Posterior cingulate gyrus (tissue), 11 donors: ENCODE measurements around the gene ITGB1.
"Not testable (repeated sequence)": the region's sequence is repeated elsewhere in the genome, so short reads cannot be mapped to it uniquely, and the experiment has no call there.

Experiments
- DNase-seq, 10 donors: peaks; one replicate each; pipeline versions ENCODE4 v3.0.0 to v3.0.0-alpha.2; 2020 to 2021; ENCODE audit warnings: mixed read lengths in 3 of 10
- intact Hi-C: fragments of 100-400 bp; cut with DNase I; formaldehyde crosslinking; loops from one replicate; pipeline ENCODE4 v1.15.1; 2023

Gene ITGB1

DNA sequence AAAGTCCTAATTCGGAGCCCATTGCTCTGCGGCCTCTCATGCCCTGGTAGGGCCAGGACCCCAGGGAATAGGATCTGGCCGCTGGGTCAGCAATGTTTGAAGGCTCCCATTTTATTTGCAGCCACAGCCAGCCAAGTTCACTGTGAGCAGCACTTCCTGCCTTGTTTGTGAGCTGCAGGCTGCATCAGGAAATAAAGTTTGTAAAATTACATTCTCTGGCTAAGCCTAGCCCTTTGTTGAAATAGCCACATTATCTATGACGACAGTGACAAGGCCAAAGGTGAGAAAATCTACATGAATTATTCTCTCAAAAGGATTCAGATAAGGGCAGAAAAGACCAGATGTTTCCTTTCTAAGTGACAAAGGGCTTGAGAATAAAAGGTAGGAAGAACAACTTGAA lies 23.7 kb upstream of the ITGB1 start:
- intact Hi-C loops = no loop called here
- DNase-seq = no peak

DNA sequence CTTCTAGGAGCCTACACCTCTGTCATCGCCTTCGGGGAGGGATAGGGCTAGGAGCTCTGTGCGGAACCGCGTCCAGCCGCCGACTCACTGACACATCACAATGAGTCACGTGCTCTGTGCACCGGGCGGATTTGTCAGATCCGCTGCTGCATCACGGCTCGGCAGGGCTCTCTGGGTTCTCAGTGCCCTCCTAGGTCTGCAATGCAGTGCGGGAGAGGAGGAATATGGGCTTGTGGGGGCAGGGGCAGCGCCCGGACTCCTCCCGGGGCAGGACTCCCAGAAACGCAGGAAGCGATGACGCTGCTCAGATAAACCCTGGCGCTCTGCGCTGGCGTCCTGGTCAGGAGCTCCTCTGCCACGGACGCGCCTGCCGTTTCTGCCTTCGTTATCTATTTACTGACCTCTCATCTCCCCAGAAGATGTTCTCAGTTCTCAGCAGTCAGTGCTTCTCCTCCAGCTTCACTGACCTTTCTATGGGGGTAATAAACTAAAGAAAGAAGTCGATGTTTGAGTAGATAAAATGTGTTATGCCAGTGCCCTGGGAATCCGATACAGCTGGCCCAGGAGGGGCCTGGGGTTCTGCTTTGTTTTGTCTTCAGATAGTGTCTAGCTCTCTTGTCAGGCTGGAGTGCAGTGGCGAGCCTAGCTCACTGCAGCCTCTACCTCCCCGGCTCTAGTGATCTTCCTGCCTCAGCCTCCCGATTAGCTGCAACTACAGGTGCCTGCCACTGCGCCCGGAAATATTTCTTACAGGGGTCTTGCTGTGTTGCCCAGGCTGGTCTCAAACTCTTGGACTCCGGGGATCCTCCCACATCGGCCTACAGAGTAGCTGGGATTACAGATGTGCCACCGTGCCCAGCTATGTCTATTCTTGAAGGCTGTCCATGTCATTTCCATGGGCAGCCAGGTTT lies 22.8 kb upstream of the ITGB1 start:
- intact Hi-C loops = no loop called here
- DNase-seq = peak; percentile 69 to 98 (median 91)

DNA sequence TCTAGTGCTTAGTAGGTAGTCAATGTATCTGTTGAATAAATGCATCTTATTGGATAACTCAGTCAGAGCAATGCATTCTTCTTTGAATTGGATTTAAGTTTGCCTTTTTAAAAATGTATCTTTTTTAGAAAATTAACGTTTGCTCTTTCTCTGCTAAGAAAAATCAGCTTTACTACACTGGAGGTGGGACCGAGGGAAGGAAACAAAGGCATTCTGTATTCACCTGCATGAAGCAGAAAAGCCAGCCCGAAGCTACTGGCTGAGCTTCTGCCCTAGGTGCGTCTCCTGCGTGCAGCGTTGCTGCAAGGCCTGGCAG lies 22.2 kb upstream of the ITGB1 start:
- intact Hi-C loops = no loop called here

DNA sequence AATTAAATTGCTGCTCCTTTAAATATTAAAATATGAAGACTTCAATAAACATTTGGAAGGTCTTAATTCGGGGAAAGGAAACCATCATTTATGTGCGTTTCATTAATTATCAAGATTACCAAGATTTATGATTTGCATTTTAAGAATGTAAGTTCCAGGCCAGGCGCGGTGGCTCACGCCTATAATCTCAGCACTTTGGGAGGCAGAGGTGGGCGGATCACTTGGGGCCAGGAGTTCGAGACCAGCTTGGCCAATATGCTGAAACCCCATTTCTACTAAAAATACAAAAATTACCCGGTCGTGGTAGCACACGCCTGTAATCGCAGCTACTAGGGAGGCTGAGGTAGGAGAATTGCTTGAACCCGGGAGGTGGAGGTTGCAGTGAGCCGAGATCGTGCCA lies 21.7 kb upstream of the ITGB1 start:
- intact Hi-C loops, DNase-seq: not testable (repeated sequence)

More for the DNA sequence above, 22.2 kb upstream of the ITGB1 start:
- no peak for DNase-seq

DNA sequence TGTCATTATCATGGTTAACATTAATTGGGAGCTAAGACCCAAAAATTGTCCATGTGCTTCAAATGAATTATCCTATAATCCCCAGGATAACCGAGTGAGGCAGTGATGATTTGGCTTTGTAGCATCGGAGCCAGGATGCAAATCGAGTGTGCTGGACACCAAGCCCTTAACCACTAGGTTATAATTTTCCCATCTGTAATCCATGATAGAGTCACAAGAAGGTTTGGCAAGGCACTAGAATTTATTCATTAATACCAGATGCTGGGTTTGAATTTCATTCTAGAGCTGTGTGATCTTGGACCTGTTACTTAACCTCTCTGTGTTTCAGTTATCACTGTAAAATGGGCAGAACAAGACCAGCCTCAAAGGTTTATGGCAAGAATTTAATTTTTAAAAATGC lies 21.0 kb upstream of the ITGB1 start:
- intact Hi-C loops = no loop called here
- DNase-seq = no peak

DNA sequence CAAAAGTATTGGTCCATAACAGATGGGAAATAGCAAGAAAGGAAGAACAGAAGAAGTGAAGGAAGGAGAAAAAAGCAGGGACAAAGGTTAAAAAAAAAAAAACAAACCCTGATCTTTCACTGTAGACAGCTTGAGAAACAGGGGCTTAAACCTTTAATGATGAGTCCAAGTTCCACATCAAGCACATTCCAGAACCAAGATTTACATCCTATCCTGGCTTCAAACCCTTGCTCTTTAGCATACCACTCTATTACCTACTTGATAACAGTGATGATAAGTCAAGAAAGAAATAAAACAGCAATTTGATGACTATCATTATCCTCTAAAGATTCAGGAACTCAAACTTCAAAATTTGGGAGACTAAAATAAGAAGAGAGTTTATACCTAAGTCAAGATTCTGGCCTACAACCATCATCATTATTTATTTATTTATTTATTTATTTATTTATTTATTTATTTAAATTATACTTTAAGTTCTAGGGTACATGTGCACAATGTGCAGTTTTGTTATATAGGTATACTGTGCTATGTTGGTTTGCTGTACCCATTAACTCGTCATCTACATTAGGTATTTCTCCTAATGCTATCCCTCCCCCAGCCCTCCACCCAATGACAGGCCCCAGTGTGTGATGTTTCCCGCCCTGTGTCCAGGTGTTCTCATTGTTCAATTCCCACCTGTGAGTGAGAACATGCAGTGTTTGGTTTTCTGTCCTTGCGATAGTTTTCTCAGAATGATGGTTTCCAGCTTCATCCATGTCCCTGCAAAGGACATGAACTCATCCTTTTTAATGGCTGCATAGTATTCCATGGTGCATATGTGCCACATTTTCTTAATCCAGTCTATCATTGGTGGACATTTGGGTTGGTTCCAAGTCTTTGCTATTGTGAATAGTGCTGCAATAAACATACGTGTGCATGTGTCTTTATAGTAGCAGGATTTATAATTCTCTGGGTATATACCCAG lies 20.1 kb upstream of the ITGB1 start:
- intact Hi-C loops = not testable (repeated sequence)

DNA sequence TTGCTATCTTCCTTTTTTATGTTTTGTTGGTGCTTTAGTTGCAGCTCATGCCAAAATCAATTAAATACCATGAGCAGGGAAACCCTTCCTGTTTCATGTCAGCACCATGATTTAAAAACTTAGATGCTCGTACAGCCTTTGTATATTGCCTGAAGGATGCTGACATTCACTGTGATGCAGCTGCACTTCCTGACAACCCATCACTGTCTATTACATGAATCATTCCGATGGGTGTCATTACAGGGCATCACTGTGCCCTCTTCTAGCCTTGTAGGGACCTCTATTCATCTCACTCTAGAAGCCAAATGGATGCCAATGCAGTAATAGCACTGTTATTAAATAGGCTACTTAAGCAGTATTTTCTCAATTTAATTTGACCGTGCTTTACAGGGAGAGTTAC lies 18.3 kb upstream of the ITGB1 start:
- intact Hi-C loops = no loop called here

More for the DNA sequence above, 20.1 kb upstream of the ITGB1 start:
- not testable (repeated sequence) for DNase-seq

DNA sequence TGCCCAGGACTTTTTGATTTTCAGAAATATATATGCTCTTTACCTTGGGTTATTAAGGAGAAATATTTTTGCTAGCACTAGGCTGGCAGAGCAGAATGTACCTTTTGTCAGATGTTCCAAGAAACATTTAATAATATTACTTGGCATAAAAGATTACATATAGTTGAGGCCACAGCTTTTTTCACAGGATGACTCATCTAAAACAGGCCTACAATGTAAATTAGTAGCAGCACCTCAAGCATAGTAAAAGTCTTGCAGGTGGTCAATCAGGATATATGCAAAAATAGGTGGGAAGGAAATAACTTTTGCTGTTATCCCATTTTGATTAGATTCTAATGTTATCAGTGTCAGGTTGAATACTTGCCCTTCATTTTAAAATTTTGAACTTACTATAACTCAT lies 14.9 kb upstream of the ITGB1 start:
- intact Hi-C loops = no loop called here
- no peak for DNase-seq

More for the DNA sequence above, 18.3 kb upstream of the ITGB1 start:
- no peak for DNase-seq

DNA sequence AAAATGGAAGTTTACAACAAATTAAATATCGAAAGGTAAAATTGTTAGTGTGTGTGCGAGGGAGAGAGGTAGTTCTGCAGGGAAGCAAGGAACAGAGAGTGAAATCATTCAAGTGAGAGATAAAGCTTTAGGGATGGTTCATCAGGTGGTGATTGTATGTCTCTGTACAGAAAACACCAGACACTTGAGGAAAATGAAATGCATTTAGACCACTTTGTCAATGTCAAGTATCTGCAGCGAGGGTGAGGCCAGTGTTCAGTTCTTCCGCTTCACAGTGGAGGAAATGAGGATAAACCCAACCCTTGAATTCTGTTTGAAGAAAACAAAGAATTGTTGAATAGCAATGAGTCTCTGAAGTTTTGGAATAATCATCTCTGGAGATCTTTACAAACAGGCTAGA lies 14.4 kb upstream of the ITGB1 start:
- DNase-seq = no peak
- intact Hi-C loops = no loop called here

DNA sequence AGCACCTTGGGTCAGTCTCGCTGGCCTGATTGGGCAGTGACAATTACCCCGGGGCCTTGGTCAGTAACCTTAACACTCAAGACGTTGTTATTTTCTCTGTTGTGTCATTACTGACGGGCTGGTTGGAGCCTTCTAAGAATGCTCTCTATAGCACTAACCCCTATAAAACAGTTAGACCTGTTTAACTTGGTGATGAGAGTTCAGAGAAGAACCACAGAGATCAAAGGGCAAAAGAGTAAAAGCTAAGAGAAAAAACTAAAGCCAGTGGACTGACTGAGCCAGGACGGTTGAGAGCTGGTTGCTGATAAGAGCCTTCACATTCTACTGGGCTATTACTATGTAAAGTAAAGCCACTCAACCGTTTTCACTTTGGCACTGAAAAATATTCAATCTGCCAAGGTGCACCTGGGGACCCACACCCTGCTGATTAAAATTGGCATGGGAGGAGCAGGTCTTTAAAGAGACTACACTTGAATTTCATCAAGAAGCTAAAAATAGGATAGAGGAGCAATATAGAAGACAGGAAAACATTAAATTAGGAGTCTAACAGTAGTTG lies 13.6 kb upstream of the ITGB1 start:
- intact Hi-C loops = no loop called here
- no peak for DNase-seq

DNA sequence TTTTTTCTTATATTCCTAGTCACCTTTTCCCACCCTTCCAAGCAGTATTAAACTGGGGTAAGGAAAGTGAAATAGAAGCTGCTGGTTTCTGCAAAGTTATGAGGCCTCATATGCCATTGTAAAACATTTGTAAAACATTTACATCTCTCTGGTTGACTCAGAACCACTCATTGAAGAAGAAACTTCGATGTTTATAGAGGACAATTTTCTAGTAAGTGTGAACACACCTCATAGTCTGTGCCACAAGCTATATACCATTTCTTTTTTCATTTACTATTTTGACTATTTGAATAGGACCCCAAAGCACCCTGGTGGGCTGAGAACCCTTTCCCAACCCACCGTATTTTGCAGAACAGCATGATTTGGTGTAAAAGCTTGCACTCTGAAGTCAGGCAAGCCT lies 12.9 kb upstream of the ITGB1 start:
- DNase-seq = no peak
- intact Hi-C loops = no loop called here

DNA sequence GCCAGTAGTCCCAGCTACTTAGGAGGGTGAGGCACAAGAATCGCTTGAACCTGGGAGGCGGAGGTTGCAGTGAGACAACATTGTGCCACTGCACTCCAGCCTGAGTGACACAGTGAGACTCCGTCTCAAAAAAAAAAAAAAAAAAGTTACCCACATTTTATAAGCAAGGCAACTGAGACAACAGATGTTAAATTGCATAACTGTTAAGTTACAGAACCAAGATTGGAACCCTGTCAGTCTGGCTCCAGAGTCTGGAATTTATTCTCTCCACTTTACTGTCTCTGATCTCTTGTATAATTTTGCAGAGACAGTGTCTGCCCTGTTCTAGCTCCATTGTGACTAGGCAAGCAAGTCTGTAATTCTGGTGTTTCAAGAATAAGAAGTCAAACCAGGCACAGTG lies 6.2 kb upstream of the ITGB1 start:
- DNase-seq = no peak
- intact Hi-C loops = no loop called here

DNA sequence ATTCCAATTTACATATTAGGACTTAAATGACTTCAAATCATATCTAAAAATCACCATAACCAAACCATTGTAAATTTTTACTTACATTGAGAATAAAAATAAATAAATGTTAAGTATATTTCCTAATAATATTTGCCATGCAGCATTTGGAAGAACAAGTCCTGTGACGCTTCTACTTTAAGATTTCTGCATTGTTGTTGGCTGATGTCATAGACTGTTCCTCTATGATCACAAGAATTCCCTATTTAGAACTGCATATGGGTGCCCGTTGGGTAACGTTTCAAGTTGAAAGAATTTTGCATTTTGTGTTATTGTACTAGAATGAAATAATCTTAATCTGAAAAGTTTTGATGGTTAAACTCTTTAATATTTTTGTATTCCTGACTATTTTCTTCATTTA lies 5.1 kb upstream of the ITGB1 start:
- no peak for DNase-seq
- intact Hi-C loops = no loop called here

DNA sequence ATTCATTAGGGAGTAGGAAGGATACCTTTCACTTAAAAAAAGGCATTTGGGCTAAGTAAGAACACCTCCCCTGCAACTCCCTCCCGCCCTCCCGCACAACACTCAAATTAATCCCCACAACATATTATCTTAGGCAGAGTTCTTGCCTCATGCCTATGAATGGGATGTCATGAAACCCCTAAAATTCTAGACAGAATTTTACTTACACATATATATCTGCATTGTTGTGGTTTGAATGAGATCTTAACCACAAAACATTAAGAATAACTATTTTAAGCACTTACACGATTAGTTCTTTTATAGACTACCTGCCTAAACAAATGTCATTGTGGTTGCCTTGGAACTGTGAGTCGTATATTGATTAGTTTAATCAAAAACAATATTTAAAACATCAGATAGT lies 4.5 kb upstream of the ITGB1 start:
- DNase-seq = no peak
- intact Hi-C loops = no loop called here

DNA sequence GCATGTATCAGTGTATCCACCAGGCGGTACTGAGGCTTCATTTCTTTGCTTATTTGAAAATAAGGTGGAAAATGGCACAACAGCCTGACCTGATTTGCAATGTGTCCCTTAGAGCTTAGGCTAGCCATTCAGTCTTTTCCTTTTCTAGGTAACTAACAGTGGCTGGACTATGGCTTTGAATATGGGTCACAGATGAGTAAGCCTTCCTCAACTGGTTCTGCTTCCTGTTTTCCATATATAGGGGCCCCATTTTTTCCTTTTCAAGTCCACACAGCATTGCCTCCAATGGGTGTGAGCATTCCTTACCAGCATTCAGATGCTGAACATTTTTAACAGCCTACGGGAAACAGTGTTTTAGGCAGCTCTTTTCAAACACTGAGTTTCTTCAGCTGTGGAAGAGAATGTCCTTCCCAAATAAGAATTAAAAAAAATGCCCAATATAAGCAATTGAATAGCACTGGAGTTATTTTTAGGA lies 3.9 kb upstream of the ITGB1 start:
- no peak for DNase-seq
- intact Hi-C loops = no loop called here

DNA sequence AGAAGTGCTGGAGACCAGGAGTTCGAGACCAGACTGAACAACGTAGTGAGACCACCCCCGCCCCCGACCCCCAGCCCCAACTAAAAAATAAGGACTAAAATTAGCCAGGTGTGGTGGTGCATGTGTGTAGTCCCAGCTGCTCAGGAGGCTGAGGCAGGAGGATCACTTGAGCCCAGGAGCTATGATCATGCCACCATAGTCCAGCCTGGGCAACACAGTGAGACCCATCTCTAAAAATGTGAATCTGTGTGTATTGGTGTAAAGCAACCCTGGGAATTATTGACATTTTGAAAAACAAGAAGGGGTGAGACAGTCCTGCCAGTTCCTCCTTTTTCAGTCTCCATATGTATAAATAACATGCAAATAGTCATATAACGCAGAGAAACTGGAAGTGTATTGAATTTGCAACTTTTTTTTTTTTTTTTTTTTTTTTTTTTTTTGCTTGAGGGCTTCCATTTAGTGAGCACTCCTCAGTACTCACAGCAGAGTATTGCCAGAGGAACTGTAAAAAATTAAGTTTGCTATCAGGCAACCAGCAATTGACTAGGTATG lies 3.4 kb upstream of the ITGB1 start:
- intact Hi-C loops = no loop called here
- DNase-seq = no peak

DNA sequence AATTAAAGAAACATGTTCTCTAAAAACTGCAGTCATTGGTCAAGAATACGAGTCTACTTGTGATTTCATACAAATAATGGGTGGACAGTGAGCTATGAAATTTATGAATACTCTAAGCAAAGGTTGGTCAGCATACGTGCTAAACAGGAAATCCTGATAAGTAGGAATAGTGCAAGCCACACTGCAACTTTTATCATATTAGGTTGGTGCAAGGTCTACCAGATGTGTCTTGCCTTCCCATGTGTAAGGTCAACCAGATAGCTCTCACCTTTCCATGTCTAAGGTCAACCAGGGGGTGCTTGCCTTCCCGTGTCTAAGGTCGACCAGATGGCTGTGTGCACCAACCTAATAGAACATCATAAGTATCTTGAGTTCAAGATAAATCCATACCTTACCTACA lies 2.0 kb upstream of the ITGB1 start:
- DNase-seq = no peak
- intact Hi-C loops = no loop called here

DNA sequence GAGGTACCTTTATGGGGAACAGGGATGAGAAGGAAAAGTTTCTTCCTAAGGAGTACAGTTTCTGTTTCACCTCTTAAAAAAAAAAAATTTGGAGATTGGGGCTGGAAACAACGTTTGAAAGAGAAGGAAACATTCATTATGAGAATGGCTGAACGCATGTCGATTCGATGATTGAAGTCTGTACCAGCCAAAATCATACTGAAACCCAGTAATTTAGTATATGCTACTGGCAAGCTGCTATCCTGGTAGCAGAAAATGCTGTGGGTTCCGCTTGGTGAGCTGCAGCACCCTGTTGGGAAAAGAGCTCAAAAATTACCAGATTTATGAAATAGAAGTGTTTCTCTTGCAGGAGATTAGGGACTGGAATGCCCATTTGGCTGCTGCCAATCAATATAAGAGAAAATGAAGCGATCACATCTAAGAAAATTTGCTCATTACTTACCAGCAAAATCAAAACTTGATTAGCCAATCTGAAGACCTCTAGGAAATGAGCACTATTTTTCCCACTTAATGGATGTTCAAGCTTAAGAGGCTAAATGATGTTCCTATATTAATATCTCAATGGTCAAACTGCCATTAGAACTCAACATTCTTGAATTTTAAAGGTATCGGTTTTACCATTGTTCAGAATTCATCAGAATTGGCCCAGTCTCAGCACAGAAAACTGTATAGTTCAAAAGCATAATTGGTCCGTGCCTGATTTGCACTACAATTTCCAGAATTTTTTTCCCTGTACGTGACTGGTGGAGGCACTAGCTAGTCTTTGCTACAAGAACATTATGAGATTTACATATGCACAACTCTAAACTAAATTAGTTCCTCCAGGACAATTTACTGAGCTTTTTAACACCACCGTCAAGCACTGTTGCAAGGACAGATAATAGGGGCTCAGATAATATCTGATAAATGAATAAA lies 1.2 kb upstream of the ITGB1 start:
- intact Hi-C loops = loop anchor here (5.0 kb wide), 1 partner anchor 48 kb away; no protein-coding TSS in a partner anchor
- no peak for DNase-seq

DNA sequence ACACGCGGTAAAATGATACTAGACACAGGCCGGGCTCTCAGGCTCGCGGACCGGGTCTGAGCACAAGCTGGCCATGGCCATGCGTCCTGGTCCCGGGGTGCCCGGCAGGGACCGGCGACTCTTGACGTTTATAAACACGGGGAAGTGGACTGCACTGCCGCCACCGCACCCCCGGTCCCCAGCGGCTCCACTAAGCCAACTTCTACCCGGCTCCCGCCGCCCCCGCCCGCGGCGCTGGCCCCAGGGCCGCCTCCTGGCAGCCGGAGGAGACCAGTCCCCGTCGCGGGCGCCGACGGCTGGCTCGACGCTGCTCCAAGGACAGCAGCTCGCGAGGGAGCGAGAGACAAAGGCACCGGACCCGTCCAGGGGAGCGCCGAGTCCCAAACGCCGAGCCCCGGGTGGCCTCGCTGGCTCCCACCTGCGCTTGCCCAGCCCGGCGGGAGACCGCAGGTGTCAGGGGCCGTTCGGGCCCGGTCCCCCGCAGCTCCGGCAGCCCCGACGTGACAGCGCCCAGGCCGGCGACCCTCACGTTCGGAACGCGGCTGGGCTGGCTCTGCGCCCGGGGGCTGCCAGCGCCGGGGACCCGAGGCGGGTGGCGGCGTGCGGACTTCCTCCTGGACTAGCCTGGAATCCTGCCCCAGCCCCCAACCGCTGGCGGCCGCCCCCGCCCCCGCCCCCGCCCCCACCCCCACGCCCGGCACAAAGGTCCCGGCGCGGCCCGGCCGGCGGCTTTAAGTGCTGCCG lies 517 bp downstream of the ITGB1 start:
- intact Hi-C loops = loop anchor here (5.0 kb wide), 1 partner anchor 50 kb away; no protein-coding TSS in a partner anchor
- DNase-seq = peak; percentile 27 to 91 (median 44)
